ENCODE results near the gene ACVRL1.

DNA sequence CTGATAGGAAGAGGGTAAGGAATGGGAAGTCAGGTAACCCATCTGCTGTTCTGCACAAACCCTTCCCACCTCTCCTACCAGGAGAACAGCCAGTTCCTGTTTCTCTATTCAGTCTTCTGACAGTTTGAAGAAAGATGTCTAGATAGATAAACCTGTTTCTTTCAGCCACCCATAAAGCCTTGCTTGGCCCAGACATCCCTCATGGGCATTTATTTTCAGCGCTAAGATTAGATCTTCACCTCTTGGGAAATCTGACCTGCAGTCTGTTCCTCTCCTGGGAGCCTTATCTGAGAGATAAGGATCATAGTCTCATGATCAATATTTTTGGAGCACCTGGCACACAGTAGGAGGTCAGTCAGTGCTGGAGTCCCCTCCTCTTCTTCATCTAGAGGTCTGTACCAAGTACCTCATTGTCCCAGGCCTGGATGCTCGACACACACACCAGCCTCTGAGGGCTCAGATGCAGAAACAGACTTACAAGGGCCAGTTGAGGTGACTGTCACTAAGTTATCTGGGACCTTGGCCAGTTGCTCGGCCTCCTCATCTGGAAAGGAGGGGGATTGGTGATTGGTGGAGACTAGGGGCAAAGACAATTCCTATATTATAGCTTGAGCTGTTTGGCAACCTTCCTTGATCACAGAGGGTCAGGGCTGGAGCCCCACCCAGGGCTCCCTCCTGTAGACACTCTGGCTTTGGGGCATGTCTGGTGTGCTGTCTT lies 18.2 kb downstream of the ACVRL1 start:
- TF ChIP-seq CTCF (conservative IDR thresholded peaks at IDR 0.05 in 1 of 2, IDR thresholded peaks at IDR 0.05 in 1 of 2; ENCODE audit: low read depth in 1 of 2, low read length in 2 of 2) (no peak), EZH2 (IDR thresholded peaks at IDR 0.05; ENCODE audit: low read length, missing control alignments) (no peak)

Measured in fibroblast of lung (primary cell).